A549 (cell line): ENCODE data around the gene TBC1D8. TPM values are rescaled to one million over a fixed set of nuclear protein-coding genes. Genes with fewer than 3 reads are reported as not detected.
A peak's percentile ranks its signal among the peaks of the same experiment; 100 is the strongest.

ENCODE experiments used
- ATAC-seq, 2 experiments: fragments of 200-7000 bp in 1 of 2; fragments of >200 bp in 1 of 2; cut with Nextera tagmentation in 1 of 2; cut with Tn5 transposase in 1 of 2; 3 replicates each; pipeline versions ENCODE4 v1.8.0 to v1.9.1; 2018 to 2020; ENCODE audit warnings: mild to moderate bottlenecking in 1 of 2, moderate library complexity in 1 of 2
- CTCF ChIA-PET: fragments of 300-600 bp; sonication (Branson Sonifier 250); formaldehyde crosslinking; extraction: SDS; loops from one replicate; lab custom pipeline; 2021; ENCODE audit warnings: antibody characterized with exemption, inconsistent platforms; lab: Yijun Ruan, JAX
- POLR2A ChIA-PET: fragments of 350-600 bp; formaldehyde crosslinking; extraction: SDS; loops from one replicate; lab custom pipeline; 2021; ENCODE audit warnings: antibody characterized with exemption, inconsistent platforms; lab: Yijun Ruan, JAX
- DNase-seq, 2 experiments: peaks; one replicate each; pipeline versions ENCODE4 v3.0.0 to v3.0.0-alpha.2; 2011 to 2016; ENCODE audit warnings: low read depth in 1 of 2, low spot score in 1 of 2
- FAIRE-seq: peaks from 2 replicates; lab custom pipeline; 2011; peaks lifted over from hg19 to GRCh38; lab: Jason Lieb, UNC
- H3K27ac ChIP-seq, 2 experiments: fragments of >200 bp; sonication (Bioruptor Twin); formaldehyde crosslinking; 3 replicates each; pipeline ENCODE4 v1.5.1; 2016 to 2017
- H3K4me1 ChIP-seq: fragments of >200 bp; sonication (Bioruptor Twin); formaldehyde crosslinking; 3 replicates; pipeline ENCODE4 v1.6.1; 2016
- H3K4me2 ChIP-seq: fragments of >200 bp; sonication (Bioruptor Twin); formaldehyde crosslinking; 3 replicates; pipeline ENCODE4 v1.6.1; 2016
- H3K4me3 ChIP-seq: fragments of >200 bp; sonication (Bioruptor Twin); formaldehyde crosslinking; 3 replicates; pipeline ENCODE4 v1.5.1; 2016
- H3K9me3 ChIP-seq: fragments of >200 bp; sonication (Bioruptor Twin); formaldehyde crosslinking; 3 replicates; pipeline ENCODE4 v1.6.1; 2016
- BHLHE40 ChIP-seq: IDR thresholded peaks from 2 replicates; pipeline ENCODE4 v1.6.1; 2012; ENCODE audit warnings: low read depth, low read length, inconsistent platforms
- CBX8 ChIP-seq: fragments of 200-600 bp; sonication (generic); IDR thresholded peaks from 2 replicates; pipeline ENCODE4 v1.6.1; 2016
- CEBPB ChIP-seq, 2 experiments: fragments of >200 bp in 1 of 2; sonication (Bioruptor Twin) in 1 of 2; formaldehyde crosslinking in 1 of 2; IDR thresholded peaks; 2 replicates each; pipeline ENCODE4 v1.6.1; 2012 to 2016
- CHD2 ChIP-seq: fragments of 150-350 bp; IDR thresholded peaks from 2 replicates; pipeline ENCODE4 v1.6.1; 2014; ENCODE audit warnings: low read length; ENCODE audit not compliant: partially characterized antibody
- EHF ChIP-seq: fragments of 250-450 bp; sonication (Bioruptor Pico); IDR thresholded peaks from 2 replicates; pipeline ENCODE4 v1.5.0; 2020; ENCODE audit warnings: mild to moderate bottlenecking
- EHMT2 ChIP-seq: fragments of 200-600 bp; sonication (generic); IDR thresholded peaks from 2 replicates; pipeline ENCODE4 v1.6.1; 2016; ENCODE audit warnings: antibody characterized with exemption, low read depth, mild to moderate bottlenecking, moderate library complexity
- EP300 ChIP-seq, 2 experiments: fragments of >200 bp; sonication (Bioruptor Twin); formaldehyde crosslinking; IDR thresholded peaks; 2 replicates in 1 of 2; 3 replicates in 1 of 2; pipeline ENCODE4 v1.6.1; 2016 to 2017
- ESRRA ChIP-seq: fragments of 150-350 bp; IDR thresholded peaks from 2 replicates; pipeline ENCODE4 v1.6.1; 2014; ENCODE audit warnings: mild to moderate bottlenecking, low read length, borderline replicate concordance
- FOSB ChIP-seq: fragments of 250-450 bp; sonication (Bioruptor Pico); IDR thresholded peaks from 2 replicates; pipeline ENCODE4 v1.5.0; 2020; ENCODE audit warnings: mild to moderate bottlenecking, moderate library complexity
- FOXS1 ChIP-seq: fragments of 250-450 bp; sonication (Bioruptor Pico); IDR thresholded peaks from 2 replicates; pipeline ENCODE4 v1.5.0; 2020; ENCODE audit warnings: mild to moderate bottlenecking, moderate library complexity
- GATA3 ChIP-seq: IDR thresholded peaks from 2 replicates; pipeline ENCODE4 v1.6.1; 2012; ENCODE audit warnings: borderline replicate concordance
- HEYL ChIP-seq: fragments of 250-450 bp; sonication (Bioruptor Pico); IDR thresholded peaks from 2 replicates; pipeline ENCODE4 v1.8.0; 2021; ENCODE audit warnings: mild to moderate bottlenecking, moderate library complexity
- HOXA7 ChIP-seq: fragments of 250-450 bp; sonication (Bioruptor Pico); IDR thresholded peaks from 2 replicates; pipeline ENCODE4 v1.5.0; 2020; ENCODE audit warnings: mild to moderate bottlenecking, moderate library complexity
- JUN ChIP-seq, 2 experiments: fragments of >200 bp; sonication (Bioruptor Twin); formaldehyde crosslinking; IDR thresholded peaks; 2 replicates in 1 of 2; 3 replicates in 1 of 2; pipeline ENCODE4 v1.6.1; 2016 to 2017
- KDM5A ChIP-seq: fragments of 200-600 bp; sonication (generic); IDR thresholded peaks from 2 replicates; pipeline ENCODE4 v1.6.1; 2016; ENCODE audit warnings: antibody characterized with exemption, mild to moderate bottlenecking
- MAFK ChIP-seq: fragments of 450-650 bp; IDR thresholded peaks from 2 replicates; pipeline ENCODE4 v1.6.1; 2014; ENCODE audit not compliant: partially characterized antibody
- NFE2L2 ChIP-seq: fragments of 150-350 bp; conservative IDR thresholded peaks from 2 replicates; pipeline ENCODE4 v1.6.1; 2014; ENCODE audit warnings: low read length
- RAD21 ChIP-seq, 2 experiments: fragments of >200 bp in 1 of 2; sonication (Bioruptor Twin) in 1 of 2; formaldehyde crosslinking in 1 of 2; IDR thresholded peaks in 1 of 2; conservative IDR thresholded peaks in 1 of 2; 2 replicates in 1 of 2; 3 replicates in 1 of 2; pipeline ENCODE4 v1.6.1; 2012 to 2018; ENCODE audit warnings: inconsistent platforms in 1 of 2
- RARB ChIP-seq: fragments of 250-450 bp; sonication (Bioruptor Pico); IDR thresholded peaks from 2 replicates; pipeline ENCODE4 v1.8.0; 2021; ENCODE audit warnings: mild to moderate bottlenecking, moderate library complexity
- SMC3 ChIP-seq: fragments of >200 bp; sonication (Bioruptor Twin); formaldehyde crosslinking; IDR thresholded peaks from 3 replicates; pipeline ENCODE4 v1.6.1; 2018; ENCODE audit warnings: inconsistent platforms
- ZC3H11A ChIP-seq: fragments of 450-650 bp; IDR thresholded peaks from 2 replicates; pipeline ENCODE4 v1.6.1; 2014; ENCODE audit warnings: antibody characterized with exemption, mild to moderate bottlenecking
- ZSCAN20 ChIP-seq: fragments of 250-450 bp; sonication (Bioruptor Pico); IDR thresholded peaks from 2 replicates; pipeline ENCODE4 v1.8.0; 2022; ENCODE audit warnings: mild to moderate bottlenecking, moderate library complexity
- whole genome bisulfite sequencing: methylation state at CpG from one replicate; pipeline ENCODE4 v1.1.6; 2017; ENCODE audit errors: missing lambda C conversion rate; 5-methylcytosine and 5-hydroxymethylcytosine counted together
- polyA plus RNA-seq, 4 experiments: library from polyadenylated mRNA; depleted of rRNA in 3 of 4; stranded (reverse); fragments of >200 nt; fragmentation: RNase III in 1 of 4; extraction: RNeasy Plus Mini Kit Qiagen cat#74134 plus additional on column Dnase treatment in 1 of 4; gene quantifications; 2 replicates in 3 of 4; 3 replicates in 1 of 4; pipeline ENCODE4 v1.2.3, GENCODE V29; 2011 to 2017
- TF ChIP-seq, protein P1 (sequence below): fragments of 200-600 bp; sonication (generic); IDR thresholded peaks from 2 replicates; pipeline ENCODE4 v1.6.1; 2016; ENCODE audit warnings: antibody characterized with exemption, mild to moderate bottlenecking, moderate library complexity
- TF ChIP-seq, protein P2 (sequence below): IDR thresholded peaks from 2 replicates; pipeline ENCODE4 v1.6.1; 2012
- TF ChIP-seq, protein P3 (sequence below): fragments of >200 bp; sonication (Bioruptor Twin); formaldehyde crosslinking; IDR thresholded peaks from 3 replicates; pipeline ENCODE4 v1.5.1; 2016
- TF ChIP-seq, protein P4 (sequence below): IDR thresholded peaks from 2 replicates; pipeline ENCODE4 v1.6.1; 2012

TBC1D8 gene
- polyA plus RNA-seq, 2 of the 4 experiments (the other 2 are of a cell fraction) = 35.3 to 107 TPM

DNA sequence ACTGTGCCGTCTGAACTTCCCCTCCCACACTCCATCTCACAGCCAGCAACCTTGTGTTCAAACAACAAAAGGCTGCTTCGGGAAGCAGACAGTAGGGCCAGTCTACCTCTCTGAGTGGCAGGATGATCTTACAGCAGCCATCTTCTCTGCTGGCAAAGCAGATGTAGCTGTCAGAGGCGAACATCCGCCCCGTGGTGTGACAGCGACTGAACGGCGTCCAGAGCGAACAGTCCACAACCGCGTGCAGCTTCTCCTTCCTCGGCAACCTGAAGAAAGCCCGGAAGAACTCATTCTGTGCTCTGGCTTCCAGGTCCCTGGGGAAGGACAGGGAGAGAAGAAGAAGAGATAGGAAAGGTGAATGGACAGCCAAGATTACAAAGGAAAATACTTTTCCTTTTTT lies 111.1 kb downstream of the TBC1D8 start (continued):
- no peak for TF ChIP-seq CEBPB (IDR thresholded peaks at IDR 0.05)
- no peak for TF ChIP-seq EHMT2
- no peak for TF ChIP-seq CBX8
- TF ChIP-seq, all 56 proteins: peak for 0

DNA sequence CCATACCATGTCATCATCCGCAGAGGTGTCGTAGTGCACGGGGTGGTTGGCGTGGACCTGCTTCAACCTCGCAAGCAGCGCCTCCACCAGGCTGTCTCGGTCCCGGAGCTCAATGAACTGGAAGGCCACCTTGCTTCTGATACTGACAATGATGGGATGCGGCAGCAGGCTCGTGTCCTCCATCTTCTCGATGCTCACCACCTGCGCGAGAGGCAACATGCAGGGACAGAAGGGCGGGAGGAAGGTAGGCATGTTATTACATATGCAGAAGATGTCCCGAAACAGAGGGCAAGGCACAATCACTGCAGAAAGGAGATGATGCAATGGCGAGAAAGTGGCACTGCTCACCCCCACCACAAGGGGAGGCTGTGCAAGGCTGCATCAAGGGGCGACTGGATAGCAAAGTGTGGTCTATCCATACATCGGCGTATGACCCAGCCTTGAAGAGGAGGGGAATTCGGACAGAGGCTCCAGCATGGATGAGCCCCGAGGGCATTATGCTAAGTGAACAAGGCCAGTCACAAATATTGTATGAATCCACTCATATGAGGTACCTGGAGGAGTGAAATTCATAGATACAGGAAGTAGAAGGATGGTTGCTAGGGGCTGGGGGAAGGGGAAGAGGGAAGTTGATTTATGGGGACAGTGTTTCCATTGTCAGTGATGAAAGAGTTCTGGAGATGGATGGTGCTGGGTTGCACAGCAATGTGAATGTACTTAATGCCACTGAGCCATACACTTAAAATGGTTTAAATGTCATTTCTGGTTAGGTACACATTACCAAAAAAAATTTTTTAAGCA lies 112.5 kb downstream of the TBC1D8 start:
- peak in 1 of 2 experiments; percentile 59 for DNase-seq

DNA sequence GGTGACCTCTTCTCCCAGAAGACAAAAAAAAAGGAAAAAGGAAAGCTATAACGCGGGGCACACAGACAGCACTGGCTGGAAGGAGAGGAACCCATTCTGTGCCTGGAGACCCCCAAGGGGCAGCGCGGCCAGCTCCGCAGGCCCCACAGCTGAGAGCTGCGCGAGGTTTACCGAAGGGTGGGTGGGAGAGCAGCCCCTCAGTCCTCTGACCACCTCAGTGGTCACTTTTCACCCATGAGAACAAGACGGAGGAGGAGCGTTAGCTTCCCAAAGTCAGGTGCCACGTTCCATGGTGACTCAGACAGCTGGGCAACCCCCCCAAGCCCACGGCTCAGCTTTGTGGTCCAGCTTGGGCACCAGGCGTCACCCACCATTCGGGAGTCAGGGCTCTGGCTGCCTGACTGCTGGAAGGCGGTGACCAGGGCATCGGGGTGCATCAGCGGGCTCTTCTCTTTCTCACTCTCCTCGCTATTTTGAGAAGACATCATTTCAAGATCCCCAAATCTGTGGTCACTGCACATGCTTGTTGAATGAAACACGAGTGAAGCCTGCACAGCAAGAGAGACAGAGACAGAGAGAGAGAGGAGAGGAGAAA lies 113.9 kb downstream of the TBC1D8 start:
- no peak for FAIRE-seq
- Histone ChIP-seq H3K9me3 (no peaks in the 10 kb centered on the region), H3K4me3 (no peak overlapping the region), H3K4me1 (peaks cover 27% of the 10 kb centered on the region; the same call in 2 of the 3 replicates), H3K27ac (peak overlapping the region; percentile 58 to 80), H3K4me2 (no peak overlapping the region)
- POLR2A ChIA-PET = interaction anchor here (0.7 to 1.6 kb wide), 2 partner anchors 10 to 114 kb away, joined by 3 to 6 read pairs; partner anchors contain the start of gene TBC1D8
- CTCF ChIA-PET = interaction anchor here (0.6 to 5.2 kb wide), 24 partner anchors 9 to 1670 kb away, joined by 3 to 107 read pairs (median 6); partner anchors contain the start of gene TBC1D8
- no peak for ATAC-seq
- no peak for TF ChIP-seq EP300 (IDR thresholded peaks at IDR 0.05)
- TF ChIP-seq BHLHE40 = no peak
- TF ChIP-seq, protein P1, sequence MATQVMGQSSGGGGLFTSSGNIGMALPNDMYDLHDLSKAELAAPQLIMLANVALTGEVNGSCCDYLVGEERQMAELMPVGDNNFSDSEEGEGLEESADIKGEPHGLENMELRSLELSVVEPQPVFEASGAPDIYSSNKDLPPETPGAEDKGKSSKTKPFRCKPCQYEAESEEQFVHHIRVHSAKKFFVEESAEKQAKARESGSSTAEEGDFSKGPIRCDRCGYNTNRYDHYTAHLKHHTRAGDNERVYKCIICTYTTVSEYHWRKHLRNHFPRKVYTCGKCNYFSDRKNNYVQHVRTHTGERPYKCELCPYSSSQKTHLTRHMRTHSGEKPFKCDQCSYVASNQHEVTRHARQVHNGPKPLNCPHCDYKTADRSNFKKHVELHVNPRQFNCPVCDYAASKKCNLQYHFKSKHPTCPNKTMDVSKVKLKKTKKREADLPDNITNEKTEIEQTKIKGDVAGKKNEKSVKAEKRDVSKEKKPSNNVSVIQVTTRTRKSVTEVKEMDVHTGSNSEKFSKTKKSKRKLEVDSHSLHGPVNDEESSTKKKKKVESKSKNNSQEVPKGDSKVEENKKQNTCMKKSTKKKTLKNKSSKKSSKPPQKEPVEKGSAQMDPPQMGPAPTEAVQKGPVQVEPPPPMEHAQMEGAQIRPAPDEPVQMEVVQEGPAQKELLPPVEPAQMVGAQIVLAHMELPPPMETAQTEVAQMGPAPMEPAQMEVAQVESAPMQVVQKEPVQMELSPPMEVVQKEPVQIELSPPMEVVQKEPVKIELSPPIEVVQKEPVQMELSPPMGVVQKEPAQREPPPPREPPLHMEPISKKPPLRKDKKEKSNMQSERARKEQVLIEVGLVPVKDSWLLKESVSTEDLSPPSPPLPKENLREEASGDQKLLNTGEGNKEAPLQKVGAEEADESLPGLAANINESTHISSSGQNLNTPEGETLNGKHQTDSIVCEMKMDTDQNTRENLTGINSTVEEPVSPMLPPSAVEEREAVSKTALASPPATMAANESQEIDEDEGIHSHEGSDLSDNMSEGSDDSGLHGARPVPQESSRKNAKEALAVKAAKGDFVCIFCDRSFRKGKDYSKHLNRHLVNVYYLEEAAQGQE = no peak
- TF ChIP-seq KDM5A = no peak
- no peak for TF ChIP-seq CHD2
- TF ChIP-seq GATA3 = no peak
- no peak for TF ChIP-seq MAFK
- TF ChIP-seq EHMT2 = no peak
- TF ChIP-seq CEBPB (IDR thresholded peaks at IDR 0.05) = no peak
- no peak for TF ChIP-seq HOXA7 (CRISPR knock-in tag)
- TF ChIP-seq, protein P2, sequence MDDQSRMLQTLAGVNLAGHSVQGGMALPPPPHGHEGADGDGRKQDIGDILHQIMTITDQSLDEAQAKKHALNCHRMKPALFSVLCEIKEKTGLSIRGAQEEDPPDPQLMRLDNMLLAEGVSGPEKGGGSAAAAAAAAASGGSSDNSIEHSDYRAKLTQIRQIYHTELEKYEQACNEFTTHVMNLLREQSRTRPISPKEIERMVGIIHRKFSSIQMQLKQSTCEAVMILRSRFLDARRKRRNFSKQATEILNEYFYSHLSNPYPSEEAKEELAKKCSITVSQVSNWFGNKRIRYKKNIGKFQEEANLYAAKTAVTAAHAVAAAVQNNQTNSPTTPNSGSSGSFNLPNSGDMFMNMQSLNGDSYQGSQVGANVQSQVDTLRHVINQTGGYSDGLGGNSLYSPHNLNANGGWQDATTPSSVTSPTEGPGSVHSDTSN = no peak
- TF ChIP-seq RARB (CRISPR knock-in tag) = no peak
- no peak for TF ChIP-seq FOSB (CRISPR knock-in tag)
- DNase-seq = no peak
- 90% methylated on average over 19 of the region's 19 CpGs for WGBS

More for the DNA sequence above, 112.5 kb downstream of the TBC1D8 start:
- ATAC-seq (peak; percentile 52 to 63; a peak in 5 of 6 replicates), FAIRE-seq (no peak)
- H3K9me3 ChIP-seq = no peaks in the 10 kb centered on the region
- 94% methylated on average over 21 of the region's 21 CpGs for WGBS
- H3K4me2 ChIP-seq = no peak overlapping the region
- CTCF ChIA-PET = interaction anchor here (0.7 to 5.2 kb wide), 11 partner anchors 9 to 443 kb away, joined by 3 to 107 read pairs (median 3); partner anchors contain the start of gene TBC1D8
- POLR2A ChIA-PET = no interaction called here
- H3K4me1 ChIP-seq = peaks cover 27% of the 10 kb centered on the region; the same call in 2 of the 3 replicates
- H3K27ac ChIP-seq = peak overlapping the region; percentile 58 to 80
- H3K4me3 ChIP-seq = no peak overlapping the region
- TF ChIP-seq CEBPB (IDR thresholded peaks at IDR 0.05) = peak; percentile 52 to 89; a peak in 3 of 4 replicates
- TF ChIP-seq FOXS1 (CRISPR knock-in tag) = no peak
- TF ChIP-seq HOXA7 (CRISPR knock-in tag) = no peak
- TF ChIP-seq EHF (CRISPR knock-in tag) = no peak
- TF ChIP-seq NFE2L2 = no peak
- TF ChIP-seq, protein P3, sequence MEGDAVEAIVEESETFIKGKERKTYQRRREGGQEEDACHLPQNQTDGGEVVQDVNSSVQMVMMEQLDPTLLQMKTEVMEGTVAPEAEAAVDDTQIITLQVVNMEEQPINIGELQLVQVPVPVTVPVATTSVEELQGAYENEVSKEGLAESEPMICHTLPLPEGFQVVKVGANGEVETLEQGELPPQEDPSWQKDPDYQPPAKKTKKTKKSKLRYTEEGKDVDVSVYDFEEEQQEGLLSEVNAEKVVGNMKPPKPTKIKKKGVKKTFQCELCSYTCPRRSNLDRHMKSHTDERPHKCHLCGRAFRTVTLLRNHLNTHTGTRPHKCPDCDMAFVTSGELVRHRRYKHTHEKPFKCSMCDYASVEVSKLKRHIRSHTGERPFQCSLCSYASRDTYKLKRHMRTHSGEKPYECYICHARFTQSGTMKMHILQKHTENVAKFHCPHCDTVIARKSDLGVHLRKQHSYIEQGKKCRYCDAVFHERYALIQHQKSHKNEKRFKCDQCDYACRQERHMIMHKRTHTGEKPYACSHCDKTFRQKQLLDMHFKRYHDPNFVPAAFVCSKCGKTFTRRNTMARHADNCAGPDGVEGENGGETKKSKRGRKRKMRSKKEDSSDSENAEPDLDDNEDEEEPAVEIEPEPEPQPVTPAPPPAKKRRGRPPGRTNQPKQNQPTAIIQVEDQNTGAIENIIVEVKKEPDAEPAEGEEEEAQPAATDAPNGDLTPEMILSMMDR = peak; percentile 46; the same call in 2 of the 3 replicates
- no peak for TF ChIP-seq ZSCAN20 (CRISPR knock-in tag)
- TF ChIP-seq HEYL (CRISPR knock-in tag) = no peak
- no peak for TF ChIP-seq JUN (IDR thresholded peaks at IDR 0.05)
- peak; percentile 57 for TF ChIP-seq SMC3
- TF ChIP-seq ZC3H11A = no peak
- TF ChIP-seq, protein P4, sequence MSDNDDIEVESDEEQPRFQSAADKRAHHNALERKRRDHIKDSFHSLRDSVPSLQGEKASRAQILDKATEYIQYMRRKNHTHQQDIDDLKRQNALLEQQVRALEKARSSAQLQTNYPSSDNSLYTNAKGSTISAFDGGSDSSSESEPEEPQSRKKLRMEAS = 0 out of 2 replicates have a peak, but pooled peaks have one; percentile 27
- TF ChIP-seq RAD21 (conservative IDR thresholded peaks at IDR 0.05 in 1 of 2, IDR thresholded peaks at IDR 0.05 in 1 of 2) = peak; percentile 43 to 61; a peak in 4 of 5 replicates
- TF ChIP-seq ESRRA = no peak
